Hepatocyte (in vitro differentiated cells): ENCODE measurements around the gene EXD3. TPM values are rescaled to one million over a fixed set of nuclear protein-coding genes. Genes with fewer than 3 reads are reported as not detected.
A peak's percentile ranks its signal among the peaks of the same experiment; 100 is the strongest.

Source experiments
- DNase-seq: peaks from one replicate; pipeline ENCODE4 v3.0.0-alpha.2; 2016; ENCODE audit warnings: low spot score
- H2AFZ ChIP-seq: fragments of 200-600 bp; sonication (generic); 2 replicates; pipeline ENCODE4 v1.6.0; 2016; ENCODE audit warnings: antibody characterized with exemption, mild to moderate bottlenecking
- H3K27ac ChIP-seq: fragments of 200-600 bp; sonication (generic); 2 replicates; pipeline ENCODE4 v1.5.1; 2016; ENCODE audit warnings: mild to moderate bottlenecking
- H3K27me3 ChIP-seq: fragments of 200-600 bp; sonication (generic); 2 replicates; pipeline ENCODE4 v1.6.1; 2016
- H3K36me3 ChIP-seq: fragments of 200-600 bp; sonication (generic); replicated peaks from 2 replicates; pipeline ENCODE4 v1.5.1; 2016; ENCODE audit warnings: low read depth; ENCODE audit not compliant: insufficient read depth
- H3K4me1 ChIP-seq: fragments of 200-600 bp; sonication (generic); 2 replicates; pipeline ENCODE4 v1.5.1; 2016; ENCODE audit warnings: mild to moderate bottlenecking, moderate library complexity; ENCODE audit not compliant: insufficient read depth
- H3K4me2 ChIP-seq: fragments of 200-600 bp; sonication (generic); 2 replicates; pipeline ENCODE4 v1.6.0; 2016
- H3K4me3 ChIP-seq: fragments of 200-600 bp; sonication (generic); 2 replicates; pipeline ENCODE4 v1.5.1; 2016; ENCODE audit warnings: mild to moderate bottlenecking
- H3K79me2 ChIP-seq: fragments of 200-600 bp; sonication (generic); 2 replicates; pipeline ENCODE4 v1.6.0; 2017; ENCODE audit warnings: mild to moderate bottlenecking
- H3K9me2 ChIP-seq: fragments of 200-600 bp; sonication (generic); replicated peaks from 2 replicates; pipeline ENCODE4 v1.6.0; 2017; ENCODE audit warnings: mild to moderate bottlenecking; ENCODE audit not compliant: insufficient read depth
- H3K9me3 ChIP-seq: fragments of 200-600 bp; sonication (generic); 2 replicates; pipeline ENCODE4 v1.5.1; 2016; ENCODE audit warnings: low read depth, mild to moderate bottlenecking
- H4K20me1 ChIP-seq: fragments of 200-600 bp; sonication (generic); 2 replicates; pipeline ENCODE4 v1.6.0; 2016; ENCODE audit warnings: mild to moderate bottlenecking; ENCODE audit not compliant: insufficient read depth, poor library complexity, severe bottlenecking
- CTCF ChIP-seq: fragments of 200-600 bp; sonication (generic); IDR thresholded peaks from 2 replicates; pipeline ENCODE4 v1.5.1; 2016; ENCODE audit warnings: antibody characterized with exemption, mild to moderate bottlenecking; ENCODE audit not compliant: poor library complexity
- EZH2 ChIP-seq: fragments of 200-600 bp; sonication (generic); IDR thresholded peaks from 2 replicates; pipeline ENCODE4 v1.6.1; 2016; ENCODE audit warnings: antibody characterized with exemption, mild to moderate bottlenecking, borderline replicate concordance
- EZH2phosphoT487 ChIP-seq: fragments of 200-600 bp; sonication (generic); IDR thresholded peaks from one replicate; pipeline ENCODE4 v1.6.1; 2018; ENCODE audit warnings: antibody characterized with exemption, mild to moderate bottlenecking, low read depth, moderate library complexity; ENCODE audit not compliant: unreplicated experiment, severe bottlenecking
- WGBS: methylation state at CpG from one replicate; pipeline ENCODE4 v1.1.6; 2016; ENCODE audit warnings: low lambda C conversion rate; ENCODE audit errors: missing lambda C conversion rate; 5-methylcytosine and 5-hydroxymethylcytosine counted together
- polyA plus RNA-seq: library from polyadenylated mRNA; unstranded; fragments of >200 nt; fragmentation: Nextera tagmentation; extraction: Ambion mirVana; gene quantifications from 2 replicates; pipeline ENCODE4 v1.2.1, GENCODE V29; 2016
- total RNA-seq: library from RNA; depleted of rRNA; stranded (reverse); fragments of >200 nt; gene quantifications from 2 replicates; pipeline ENCODE4 v1.2.3, GENCODE V29; 2014

Gene EXD3
- total and polyA plus RNA-seq, 2 experiments from 2014 or later = 11.8 to 21.6 TPM

- Histone ChIP-seq H4K20me1 (no peaks in the 10 kb centered on the region), H3K4me1 (peaks cover 12% of the 10 kb centered on the region), H3K27me3 (no peaks in the 10 kb centered on the region), H3K27ac (no peak overlapping the region), H3K36me3 (no peaks in the 10 kb centered on the region), H3K9me2 (no peaks in the 10 kb centered on the region), H3K9me3 (no peaks in the 10 kb centered on the region), H3K4me3 (no peak overlapping the region), H3K4me2 (no peak overlapping the region), H3K79me2 (no peaks in the 10 kb centered on the region), H2AFZ (no peak overlapping the region)
- no peak for DNase-seq
- 88% methylated on average over 21 of the region's 21 CpGs for WGBS
- TF ChIP-seq EZH2phosphoT487 = no peak
- no peak for TF ChIP-seq EZH2
- TF ChIP-seq CTCF = no peak
Measured at GRCh38 chr9:137446851-137447471, 24.0 kb upstream of the EXD3 start.

- H3K4me3 ChIP-seq = no peak overlapping the region
- no peaks in the 10 kb centered on the region for H3K27me3 ChIP-seq
- DNase-seq = no peak
- H3K9me2 ChIP-seq = no peaks in the 10 kb centered on the region
- no peaks in the 10 kb centered on the region for H3K36me3 ChIP-seq
- H3K9me3 ChIP-seq = no peaks in the 10 kb centered on the region
- peaks cover 12% of the 10 kb centered on the region for H3K4me1 ChIP-seq
- no peak overlapping the region for H2AFZ ChIP-seq
- WGBS = 76% methylated on average over 19 of the region's 19 CpGs
- no peak for TF ChIP-seq EZH2
- no peak for TF ChIP-seq CTCF
- TF ChIP-seq EZH2phosphoT487 = no peak
- no peaks in the 10 kb centered on the region for H4K20me1 ChIP-seq
- H3K79me2 ChIP-seq = no peaks in the 10 kb centered on the region
- H3K4me2 ChIP-seq = peak overlapping the region; percentile 63
- no peak overlapping the region for H3K27ac ChIP-seq
Measured at GRCh38 chr9:137445930-137446431, 23.0 kb upstream of the EXD3 start.

GRCh38 chr9:137445275-137445807 lies 22.4 kb upstream of the EXD3 start:
- no peak overlapping the region for H2AFZ ChIP-seq
- H3K27me3 ChIP-seq = no peaks in the 10 kb centered on the region
- peak; percentile 88 for DNase-seq
- peak overlapping the region; percentile 63 for H3K4me2 ChIP-seq
- no peaks in the 10 kb centered on the region for H4K20me1 ChIP-seq
- H3K36me3 ChIP-seq = no peaks in the 10 kb centered on the region
- H3K27ac ChIP-seq = no peak overlapping the region
- no peaks in the 10 kb centered on the region for H3K9me3 ChIP-seq
- H3K9me2 ChIP-seq = no peaks in the 10 kb centered on the region
- TF ChIP-seq EZH2phosphoT487 (no peak), CTCF (peak; percentile 76), EZH2 (no peak)
- WGBS = 23% methylated on average over 14 of the region's 14 CpGs
- H3K4me1 ChIP-seq = peaks cover 12% of the 10 kb centered on the region
- H3K4me3 ChIP-seq = no peak overlapping the region
- H3K79me2 ChIP-seq = no peaks in the 10 kb centered on the region
